HG02870 (cell line): Measurements from ENCODE around the gene SLC22A3.
"Not testable (repeated sequence)": the region's sequence is repeated elsewhere in the genome, so short reads cannot be mapped to it uniquely, and the experiment has no call there.

ENCODE experiments used
- ATAC-seq: cut with Tn5 transposase; IDR thresholded peaks from one replicate; pipeline ENCODE4 v1.9.1; 2021; ENCODE audit warnings: mild to moderate bottlenecking, moderate library complexity; ENCODE audit not compliant: unreplicated experiment

SLC22A3 gene, protein sequence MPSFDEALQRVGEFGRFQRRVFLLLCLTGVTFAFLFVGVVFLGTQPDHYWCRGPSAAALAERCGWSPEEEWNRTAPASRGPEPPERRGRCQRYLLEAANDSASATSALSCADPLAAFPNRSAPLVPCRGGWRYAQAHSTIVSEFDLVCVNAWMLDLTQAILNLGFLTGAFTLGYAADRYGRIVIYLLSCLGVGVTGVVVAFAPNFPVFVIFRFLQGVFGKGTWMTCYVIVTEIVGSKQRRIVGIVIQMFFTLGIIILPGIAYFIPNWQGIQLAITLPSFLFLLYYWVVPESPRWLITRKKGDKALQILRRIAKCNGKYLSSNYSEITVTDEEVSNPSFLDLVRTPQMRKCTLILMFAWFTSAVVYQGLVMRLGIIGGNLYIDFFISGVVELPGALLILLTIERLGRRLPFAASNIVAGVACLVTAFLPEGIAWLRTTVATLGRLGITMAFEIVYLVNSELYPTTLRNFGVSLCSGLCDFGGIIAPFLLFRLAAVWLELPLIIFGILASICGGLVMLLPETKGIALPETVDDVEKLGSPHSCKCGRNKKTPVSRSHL

DNA sequence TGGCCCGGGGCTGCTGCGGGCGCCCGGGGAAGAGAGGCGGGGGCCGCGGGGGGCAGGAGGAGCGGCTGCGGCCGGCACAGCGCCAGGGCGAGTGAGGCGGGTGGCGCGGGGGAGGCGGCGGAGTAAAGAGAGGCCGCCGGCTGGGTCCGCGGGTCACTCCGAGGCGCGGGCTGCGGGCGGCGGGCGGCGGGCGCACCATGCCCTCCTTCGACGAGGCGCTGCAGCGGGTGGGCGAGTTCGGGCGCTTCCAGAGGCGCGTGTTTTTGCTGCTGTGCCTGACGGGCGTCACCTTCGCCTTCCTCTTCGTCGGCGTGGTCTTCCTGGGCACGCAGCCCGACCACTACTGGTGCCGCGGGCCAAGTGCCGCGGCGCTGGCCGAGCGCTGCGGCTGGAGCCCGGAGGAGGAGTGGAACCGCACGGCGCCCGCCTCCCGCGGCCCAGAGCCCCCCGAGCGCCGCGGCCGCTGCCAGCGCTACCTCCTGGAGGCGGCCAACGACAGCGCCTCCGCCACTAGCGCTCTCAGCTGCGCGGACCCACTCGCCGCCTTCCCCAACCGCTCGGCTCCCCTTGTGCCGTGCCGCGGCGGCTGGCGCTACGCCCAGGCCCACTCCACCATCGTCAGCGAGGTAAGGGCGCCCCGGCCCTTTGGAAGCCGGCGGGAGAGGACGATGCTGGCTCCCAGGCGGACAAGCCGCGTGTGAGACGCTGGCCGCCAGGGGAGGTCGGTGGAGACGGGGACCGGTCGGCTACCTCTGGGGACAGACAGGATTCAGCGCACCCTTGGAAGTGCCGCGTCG lies at the start of gene SLC22A3:
Gene SLC22A3, plus strand, starts transcription at position 156 of the 797 bp plus-strand sequence. Its CDS starts 42 bp downstream, at position 198.
- no peak for ATAC-seq

DNA sequence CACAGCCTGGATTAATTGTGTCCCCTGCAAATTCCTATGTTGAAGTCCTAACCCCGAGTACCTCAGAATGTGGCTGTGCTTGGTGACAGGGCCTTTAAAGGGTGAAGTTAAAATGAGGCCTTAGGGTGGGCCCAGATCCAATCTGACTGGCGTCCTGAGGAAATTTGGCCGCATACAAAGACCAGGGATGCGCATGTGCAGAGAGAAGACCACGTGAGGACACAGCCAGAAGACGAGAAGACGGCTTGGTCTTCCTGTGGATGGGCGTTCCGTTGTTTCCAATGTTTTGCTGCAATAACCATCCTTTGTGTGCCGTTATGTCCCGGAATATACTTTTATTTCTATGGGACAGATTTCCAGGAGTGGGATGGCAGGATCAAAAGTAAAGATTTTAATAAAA lies 48.6 kb upstream of the SLC22A3 start:
- no peak for ATAC-seq

DNA sequence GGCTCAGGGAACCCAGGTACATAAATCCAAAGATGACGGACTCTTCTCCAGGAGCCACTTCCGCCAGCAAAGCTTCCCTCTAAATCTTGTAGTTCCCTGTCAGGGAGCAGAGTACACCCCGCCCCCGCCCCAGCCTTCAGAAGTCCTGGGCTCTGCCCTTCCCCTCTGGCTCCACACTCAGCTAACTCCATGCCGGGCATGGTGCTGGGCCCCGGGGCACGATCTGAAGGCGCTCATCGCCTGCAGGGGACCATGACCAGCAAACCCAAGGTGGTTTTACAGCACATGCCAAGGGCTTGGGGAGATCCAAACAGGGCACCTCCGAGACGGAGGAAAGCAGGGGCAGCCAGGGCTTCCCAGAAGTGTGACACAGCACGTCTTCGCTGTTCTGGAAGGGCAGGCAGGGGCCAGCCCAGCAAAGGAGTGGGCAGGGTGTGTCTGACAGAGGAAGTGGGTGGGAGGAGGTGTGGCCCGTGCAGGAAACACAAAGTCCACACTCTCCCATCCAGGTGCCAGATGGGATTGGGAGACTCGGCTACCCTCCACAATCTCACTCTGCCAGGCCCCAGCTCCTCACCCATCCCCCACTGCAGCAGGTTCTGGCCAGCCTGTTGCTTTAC lies 48.0 kb upstream of the SLC22A3 start:
- ATAC-seq = no peak

DNA sequence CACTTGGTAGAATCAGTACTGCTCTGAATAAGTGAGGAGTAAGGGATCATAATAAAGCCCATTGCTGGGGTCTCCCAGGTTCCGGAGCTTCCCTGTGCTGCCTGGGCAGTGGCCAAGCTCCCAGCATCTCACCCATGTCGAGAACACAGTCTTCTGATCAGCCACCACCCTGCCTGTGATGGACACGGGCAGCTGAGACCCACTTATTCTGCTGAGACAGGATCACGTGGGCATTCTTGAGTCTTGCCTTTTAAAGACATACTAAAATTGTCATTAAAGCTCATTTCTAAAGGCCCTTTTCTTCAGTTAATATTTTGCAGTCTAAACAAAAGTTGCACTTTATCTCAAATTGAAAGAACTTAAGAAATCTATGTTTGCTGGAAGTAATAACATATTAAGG lies 46.8 kb upstream of the SLC22A3 start:
- no peak for ATAC-seq

DNA sequence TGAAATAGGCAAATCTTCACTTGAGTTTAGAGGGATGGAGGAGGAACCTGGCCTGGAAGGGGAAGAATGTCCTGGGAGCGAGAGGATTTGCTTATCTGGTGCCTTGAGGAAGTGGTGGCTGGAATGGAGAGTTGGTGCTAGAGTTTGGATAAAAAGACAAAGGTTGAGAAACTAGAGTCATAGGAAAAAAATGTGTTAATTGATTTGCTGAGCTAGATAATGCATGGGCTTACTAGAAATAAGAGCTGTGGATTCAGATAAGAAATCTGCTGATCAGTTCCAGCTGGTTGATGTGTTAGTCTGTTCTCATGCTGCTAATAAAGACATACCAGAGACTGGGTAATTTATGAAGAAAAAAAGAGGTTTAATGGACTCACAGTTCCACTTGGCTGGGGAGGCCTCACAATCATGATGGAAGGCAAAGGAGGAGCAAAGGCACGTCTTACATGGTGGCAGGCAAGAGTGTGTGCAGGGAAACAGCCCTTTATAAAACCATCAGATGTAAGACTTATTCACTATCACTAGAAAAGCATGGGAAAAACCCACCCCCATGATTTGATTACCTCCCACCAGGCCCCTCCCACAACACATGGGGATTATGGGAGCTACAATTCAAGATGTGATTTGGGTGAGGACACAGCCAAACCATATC lies 45.6 kb upstream of the SLC22A3 start:
- not testable (repeated sequence) for ATAC-seq

DNA sequence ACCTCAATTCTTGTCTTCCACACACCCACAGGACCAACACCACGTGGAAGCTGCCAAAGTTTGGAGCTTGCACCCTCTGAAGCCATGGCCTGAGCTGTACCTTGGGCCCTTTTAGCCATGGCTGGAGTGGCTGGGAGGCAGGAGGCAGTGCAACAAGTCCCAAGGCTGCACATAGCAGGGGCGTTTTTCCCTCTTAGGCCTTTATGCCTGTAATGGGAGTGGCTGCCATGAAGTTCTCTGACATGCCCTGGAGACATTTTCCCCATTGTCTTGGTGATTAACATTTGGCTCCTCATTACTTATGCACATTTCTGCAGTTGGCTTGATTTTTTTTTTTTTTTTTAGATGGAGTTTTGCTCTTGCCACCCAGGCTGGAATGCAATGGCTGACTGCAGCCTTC lies 44.4 kb upstream of the SLC22A3 start:
- no peak for ATAC-seq

DNA sequence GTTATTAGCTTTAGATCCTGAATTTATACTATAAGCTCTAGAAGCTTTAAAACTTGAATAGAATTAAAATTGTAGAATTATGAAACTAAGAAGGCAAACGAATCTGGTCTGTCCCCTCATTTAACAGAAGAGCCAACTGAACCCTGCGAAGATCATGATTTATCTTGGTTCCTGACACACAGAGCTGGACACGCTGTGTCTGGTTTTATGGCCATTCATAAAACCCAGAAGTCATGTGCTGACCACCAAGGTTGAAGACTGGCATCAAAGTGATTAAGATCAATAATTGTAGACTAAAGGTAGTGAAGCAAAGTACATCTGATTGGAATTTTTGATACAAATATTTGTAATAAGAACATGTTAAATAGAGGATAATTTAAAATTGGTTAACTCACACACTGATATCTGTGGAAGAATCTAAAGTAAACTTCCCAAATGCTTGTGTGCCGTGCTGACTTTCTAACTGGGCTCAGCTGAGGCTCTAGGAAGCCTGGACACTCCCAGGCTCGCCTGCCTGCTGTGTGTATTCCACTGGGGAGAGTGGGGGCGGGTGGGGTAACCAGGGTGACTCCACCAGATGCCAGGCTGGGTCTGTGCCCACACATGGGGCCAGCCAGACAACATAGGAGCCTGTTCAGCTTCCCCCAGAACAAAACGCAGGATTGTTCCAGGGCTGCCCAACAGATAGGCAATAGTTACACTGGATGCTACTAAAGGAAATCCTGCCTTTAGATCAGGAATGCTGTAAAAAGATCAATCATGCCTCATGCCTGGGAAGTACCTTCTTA lies 42.1 kb upstream of the SLC22A3 start:
- no peak for ATAC-seq

DNA sequence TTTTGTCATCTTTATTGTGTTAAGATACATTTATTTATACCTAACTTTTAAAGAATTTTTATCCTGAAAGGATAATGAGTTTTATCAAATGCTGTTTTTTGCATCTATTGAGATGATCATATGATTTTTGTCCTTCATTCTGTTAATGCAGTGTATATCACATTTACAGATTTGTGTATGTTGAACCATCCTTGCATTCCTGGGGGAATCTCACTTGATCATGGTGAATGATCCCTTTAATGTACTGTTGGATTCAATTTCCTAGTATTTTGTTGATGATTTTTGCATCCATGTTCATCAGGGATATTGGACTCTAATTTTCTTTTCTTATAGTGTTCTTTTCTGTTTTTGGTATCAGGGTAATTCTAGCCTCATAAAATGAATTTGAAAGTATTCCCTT lies 38.5 kb upstream of the SLC22A3 start:
- ATAC-seq = no peak

DNA sequence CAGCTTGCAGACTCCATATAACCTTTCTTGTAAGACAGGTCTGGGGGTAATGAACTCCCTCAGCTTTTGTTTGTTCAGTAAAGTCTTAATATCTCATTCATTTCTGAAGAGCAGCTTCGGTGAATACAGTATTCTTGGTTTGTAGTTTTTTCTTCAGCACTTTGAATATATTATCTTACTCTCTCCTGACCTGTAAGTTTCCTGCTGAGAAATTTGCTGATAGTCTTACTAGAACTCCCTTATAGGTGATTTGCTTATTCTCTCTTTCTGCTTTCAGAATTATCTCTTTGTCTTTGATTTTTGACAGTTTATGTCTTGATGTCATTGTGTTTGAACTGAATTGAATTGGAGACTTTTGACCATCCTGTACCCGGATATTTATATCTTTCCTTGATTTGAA lies 35.3 kb upstream of the SLC22A3 start:
- ATAC-seq = no peak

DNA sequence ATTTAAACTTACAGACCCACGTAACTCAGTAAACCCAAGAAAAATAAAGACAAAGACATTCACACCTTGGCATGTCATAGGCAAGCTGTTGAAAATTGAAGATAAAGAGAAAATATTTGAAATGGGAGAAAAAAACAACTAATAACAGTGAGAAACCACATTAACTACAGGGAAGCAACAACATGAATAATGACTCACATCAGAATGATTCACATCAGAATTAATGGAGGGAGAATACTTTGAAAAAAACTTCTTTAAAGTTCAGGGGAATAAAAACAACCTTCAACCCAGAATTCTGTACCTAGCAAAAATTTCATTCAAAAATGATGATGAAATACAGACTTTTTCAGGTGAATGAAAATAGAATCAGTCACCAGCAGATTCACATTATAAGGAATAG lies 32.9 kb upstream of the SLC22A3 start:
- no peak for ATAC-seq

DNA sequence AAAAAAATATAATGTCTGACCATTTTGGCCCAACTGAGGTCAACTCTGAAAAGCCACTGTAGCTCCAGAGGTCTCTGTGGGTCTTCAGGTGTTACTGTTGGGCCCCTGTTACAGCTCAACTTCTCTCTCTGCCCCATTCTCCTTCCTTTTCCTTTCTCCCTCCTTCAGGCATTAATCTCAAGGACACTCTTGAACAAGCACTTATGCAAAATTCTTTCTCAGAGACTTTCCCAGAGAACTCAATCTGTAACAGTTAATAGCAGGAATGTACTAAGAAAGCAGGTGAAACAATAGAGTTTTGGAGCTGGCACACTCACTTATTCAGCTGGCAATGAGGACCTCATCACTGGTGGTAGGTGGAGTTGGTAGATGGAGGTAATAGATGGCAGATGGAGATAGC lies 31.9 kb upstream of the SLC22A3 start:
- no peak for ATAC-seq

DNA sequence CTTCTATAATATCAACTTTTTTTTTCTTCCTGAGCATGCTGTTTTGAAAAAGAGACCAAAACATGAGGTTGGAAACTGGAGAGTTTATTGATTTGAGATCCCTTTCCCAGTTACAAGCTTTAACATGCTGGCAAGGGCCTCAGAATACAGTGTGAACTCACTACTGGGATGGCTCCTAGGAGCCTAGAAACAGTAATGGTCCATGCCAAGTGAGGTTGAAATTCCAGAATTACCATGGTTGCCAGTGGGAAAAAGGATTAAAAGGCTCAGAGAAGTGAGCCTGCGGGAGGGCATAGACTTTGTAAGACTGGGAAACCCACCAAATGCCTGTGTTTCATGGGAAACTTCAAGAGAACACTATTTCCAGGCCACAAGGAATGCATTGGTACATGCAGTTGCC lies 28.9 kb upstream of the SLC22A3 start:
- ATAC-seq = no peak

DNA sequence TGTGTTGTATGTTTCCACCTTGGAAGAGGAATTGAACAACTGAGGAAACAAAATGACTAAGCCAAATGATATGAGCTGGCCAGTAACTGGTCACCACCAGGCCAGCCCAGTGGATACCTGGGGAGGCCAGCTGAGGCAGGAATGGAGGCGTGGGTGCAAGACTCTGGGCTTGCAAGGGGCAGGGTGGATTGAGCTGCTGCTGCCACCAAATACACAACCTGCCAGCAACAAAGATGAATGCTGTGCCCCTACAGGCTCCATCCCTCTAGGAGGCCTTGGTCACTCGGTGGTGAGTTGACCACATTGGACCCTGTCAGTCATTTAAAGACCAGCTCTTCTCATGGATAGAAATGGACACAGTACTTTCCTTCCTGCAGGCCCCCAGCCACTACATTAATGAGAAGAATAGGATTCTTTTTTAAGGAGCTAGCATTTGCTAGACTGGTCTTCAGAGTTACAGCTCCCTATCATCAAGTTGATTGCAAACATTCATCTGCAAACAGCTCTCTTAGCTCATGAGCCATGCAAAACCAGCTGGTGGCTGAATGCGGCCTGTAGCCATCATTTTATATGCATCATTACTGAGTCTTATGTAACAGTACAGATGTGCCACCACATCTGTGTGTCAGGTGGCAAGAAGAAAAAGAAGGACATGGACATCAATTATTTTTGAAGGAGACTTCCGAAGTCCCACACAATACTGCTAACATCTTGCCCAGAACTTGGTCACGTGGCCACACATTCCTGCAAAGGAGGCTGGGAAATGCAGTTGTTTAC lies 26.3 kb upstream of the SLC22A3 start:
- ATAC-seq = no peak

DNA sequence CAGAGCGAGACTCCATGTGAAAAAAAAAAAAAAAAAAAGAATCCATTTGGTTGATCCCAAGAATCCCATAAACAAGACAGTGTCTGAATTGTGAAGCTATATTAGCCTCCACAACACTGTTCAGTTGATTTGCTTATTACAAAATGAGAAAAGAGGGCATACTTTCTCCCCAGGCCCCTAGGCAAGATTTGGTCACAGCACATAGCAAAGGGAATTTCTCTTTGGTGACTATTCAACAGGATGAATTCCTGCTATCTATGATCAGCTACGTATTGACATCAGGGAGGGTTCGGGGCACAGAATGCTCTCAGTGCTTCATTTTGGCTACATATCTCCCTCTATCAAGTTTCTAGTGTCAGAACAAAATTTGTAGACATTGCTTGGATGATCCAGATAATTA lies 20.2 kb upstream of the SLC22A3 start:
- no peak for ATAC-seq

DNA sequence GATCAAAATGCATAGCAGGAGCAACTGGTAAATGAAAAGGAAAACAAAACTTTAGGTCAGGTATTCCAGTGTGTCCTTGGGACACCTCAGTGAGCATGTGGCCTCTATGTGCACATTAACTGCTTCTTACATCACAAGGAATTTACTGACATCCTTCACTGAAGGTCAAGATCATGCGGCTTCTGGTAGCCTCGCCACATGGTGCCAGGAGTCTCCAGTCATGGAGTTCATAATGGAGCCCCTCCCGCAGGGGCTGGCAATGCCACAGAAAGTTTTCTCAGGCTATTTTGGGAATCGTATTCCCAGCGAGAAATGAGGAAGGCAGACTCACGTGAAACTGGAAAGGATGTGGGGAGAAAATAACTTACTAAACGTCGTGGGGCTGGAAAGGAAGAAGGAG lies 19.7 kb upstream of the SLC22A3 start:
- no peak for ATAC-seq

DNA sequence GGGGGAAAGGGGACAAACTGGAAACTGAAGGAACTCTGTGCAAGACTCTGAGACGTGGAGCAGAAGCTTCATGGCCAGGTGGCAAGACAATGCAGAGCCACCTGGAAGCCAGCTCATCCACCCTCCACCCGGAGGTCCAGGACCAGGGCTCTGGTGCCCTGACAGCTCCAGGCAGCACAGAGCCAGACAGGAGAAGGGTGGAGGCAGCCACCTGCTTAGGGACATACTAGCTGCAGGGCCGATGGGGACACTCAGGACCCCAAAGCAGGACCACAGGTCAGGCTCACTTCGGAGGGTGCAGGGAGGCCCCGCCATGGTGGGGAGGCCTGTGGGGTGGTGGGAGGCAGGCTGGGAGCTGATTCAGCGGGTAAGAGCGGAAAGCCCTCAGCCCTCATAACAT lies 19.0 kb upstream of the SLC22A3 start:
- no peak for ATAC-seq

DNA sequence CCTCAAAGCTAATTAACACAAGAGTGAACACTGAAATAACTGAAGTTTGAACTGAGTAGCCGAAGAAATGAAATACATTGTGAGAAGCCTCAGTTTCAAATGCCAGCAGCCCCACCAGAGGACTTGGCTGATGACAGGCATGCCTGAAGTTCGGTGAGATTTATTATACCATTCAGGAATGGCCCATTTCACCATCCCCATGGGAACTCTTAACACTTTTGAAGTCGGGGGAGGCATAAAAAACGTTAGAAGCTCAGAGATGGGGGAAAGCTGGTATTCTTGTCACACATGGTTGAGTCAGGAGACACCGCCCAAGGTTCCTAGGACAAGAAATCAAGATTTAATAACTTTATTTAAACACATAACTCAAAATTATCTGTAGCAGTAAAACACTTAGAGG lies 17.6 kb upstream of the SLC22A3 start:
- no peak for ATAC-seq

DNA sequence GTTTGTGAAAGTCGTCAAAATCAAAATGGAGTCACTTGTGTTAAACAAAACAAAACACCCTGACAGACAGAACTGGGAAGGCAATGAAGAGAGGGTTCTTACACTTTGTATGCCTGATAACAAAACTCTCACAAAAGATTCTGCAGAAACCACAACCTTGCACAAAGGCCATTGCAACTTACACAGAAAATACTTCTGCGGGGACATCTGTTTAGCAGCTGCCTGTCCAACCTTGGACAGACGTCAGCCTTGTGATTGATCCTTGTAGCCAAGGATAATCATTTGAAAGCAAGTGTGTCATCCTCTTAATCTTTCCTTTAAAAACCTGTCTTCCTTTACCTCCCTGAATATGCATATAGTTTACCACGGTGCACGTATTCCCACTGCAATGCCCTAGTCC lies 17.0 kb upstream of the SLC22A3 start:
- ATAC-seq = no peak

DNA sequence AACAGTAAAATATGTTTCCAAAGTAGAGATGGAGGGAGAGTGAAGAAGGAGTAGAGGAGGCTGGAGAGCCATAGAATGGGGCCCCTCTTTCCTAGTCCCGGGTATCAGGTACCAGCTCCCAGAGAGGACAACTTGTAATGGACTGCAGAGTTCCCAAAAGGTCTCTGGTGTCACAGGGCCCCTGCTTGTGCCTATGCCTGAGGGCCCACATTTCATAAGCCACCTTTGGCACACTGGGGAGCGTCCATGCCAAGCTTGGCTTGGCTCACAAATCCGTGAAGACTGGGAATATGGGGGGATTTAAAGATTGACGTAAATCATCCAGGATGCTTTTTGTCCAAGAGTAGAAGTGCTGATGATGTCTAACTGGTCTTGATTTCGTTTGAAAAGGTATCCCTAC lies 16.4 kb upstream of the SLC22A3 start:
- no peak for ATAC-seq
